Measurements from ENCODE around the gene HNRNPL.

HNRNPL gene

DNA sequence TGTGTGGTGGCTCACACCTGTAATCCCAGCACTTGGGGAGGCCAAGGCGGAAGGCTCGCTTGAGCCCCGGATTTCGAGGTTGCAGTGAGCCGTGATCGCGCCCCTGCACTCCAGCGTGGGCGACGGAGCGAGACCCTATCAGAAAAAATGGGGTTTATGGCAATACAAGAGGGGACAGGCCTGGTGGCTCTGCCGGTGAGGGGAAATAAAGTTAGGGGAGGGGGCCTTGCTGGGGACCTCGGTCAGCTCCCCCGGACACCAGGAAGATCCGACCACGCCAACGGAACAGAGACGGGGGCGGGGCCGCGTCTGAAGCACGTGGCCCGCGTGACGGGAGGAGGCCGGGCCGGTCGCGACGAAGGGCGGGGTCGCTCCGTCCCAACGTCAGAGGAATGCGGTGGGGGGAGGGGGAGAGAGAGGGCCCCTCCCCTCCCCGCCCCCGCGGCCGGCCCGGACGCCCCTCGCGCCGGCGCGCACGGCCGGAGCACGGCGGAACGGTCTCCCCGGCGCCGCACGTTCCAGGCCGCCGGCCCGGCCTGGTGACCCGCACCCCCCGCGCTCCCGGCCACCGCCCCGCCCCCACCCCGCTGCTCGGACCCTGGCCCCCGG, 1.9 kb upstream of the HNRNPL start:
- H3K36me3 ChIP-seq (ENCODE audit: insufficient read depth, low read length) = peaks cover 21% of the 10 kb centered on the region
- H3K9me3 ChIP-seq (ENCODE audit: low read length) = no peaks in the 10 kb centered on the region
- H3K27ac ChIP-seq (ENCODE audit: low read depth, low read length) = peak overlapping the region; percentile 99
- peak overlapping the region; percentile 84 for H3K9ac ChIP-seq (ENCODE audit: low read length)
- no peaks in the 10 kb centered on the region for H3K27me3 ChIP-seq (ENCODE audit: control insufficient read depth in 1 of 2, insufficient read depth in 2 of 2, low read length in 2 of 2)
- H3K4me3 ChIP-seq (ENCODE audit: low read depth in 1 of 2, low read length in 2 of 2) = peak overlapping the region; percentile 72 to 82
- H3K4me1 ChIP-seq (ENCODE audit: insufficient read depth, low read length) = peaks cover 26% of the 10 kb centered on the region

DNA sequence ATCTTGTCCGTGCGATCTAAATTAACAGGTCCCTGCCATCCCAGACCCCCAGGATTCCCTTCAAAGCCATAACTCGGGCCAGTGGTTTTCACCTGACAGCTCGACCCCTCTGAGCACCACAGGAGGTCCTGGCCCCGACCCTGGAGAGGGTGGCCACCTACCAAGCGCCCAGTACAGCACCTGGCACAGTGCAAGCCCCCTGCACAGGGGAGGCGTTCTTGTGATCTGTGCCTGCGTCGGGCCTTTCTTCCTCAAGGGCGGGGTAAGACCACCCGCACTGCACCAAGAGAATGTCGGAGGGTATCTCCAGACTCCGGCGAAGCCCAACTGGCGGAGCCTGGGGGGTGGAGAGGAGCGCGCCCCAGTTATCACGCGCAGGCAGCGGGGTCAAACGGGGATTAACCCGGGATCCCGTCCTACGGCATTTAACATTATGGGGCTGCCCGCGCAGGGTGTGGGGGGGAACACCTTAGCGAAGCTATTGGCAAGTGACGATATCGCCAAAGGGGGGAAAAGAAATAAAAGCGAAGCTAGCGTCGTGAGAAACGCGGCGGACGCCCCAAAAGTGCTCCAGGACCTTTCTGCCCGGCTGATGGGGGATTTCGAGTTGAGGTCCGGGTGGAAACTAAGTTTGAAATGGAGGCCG, 1.3 kb upstream of the HNRNPL start:
- Histone ChIP-seq H3K9ac (ENCODE audit: low read length) (peak overlapping the region; percentile 71), H3K36me3 (ENCODE audit: insufficient read depth, low read length) (peaks cover 27% of the 10 kb centered on the region), H3K4me1 (ENCODE audit: insufficient read depth, low read length) (peaks cover 31% of the 10 kb centered on the region), H3K4me3 (ENCODE audit: low read depth in 1 of 2, low read length in 2 of 2) (peak overlapping the region; percentile 69 to 82), H3K9me3 (ENCODE audit: low read length) (no peaks in the 10 kb centered on the region), H3K27me3 (ENCODE audit: control insufficient read depth in 1 of 2, insufficient read depth in 2 of 2, low read length in 2 of 2) (no peaks in the 10 kb centered on the region), H3K27ac (ENCODE audit: low read depth, low read length) (peak overlapping the region; percentile 91)

DNA sequence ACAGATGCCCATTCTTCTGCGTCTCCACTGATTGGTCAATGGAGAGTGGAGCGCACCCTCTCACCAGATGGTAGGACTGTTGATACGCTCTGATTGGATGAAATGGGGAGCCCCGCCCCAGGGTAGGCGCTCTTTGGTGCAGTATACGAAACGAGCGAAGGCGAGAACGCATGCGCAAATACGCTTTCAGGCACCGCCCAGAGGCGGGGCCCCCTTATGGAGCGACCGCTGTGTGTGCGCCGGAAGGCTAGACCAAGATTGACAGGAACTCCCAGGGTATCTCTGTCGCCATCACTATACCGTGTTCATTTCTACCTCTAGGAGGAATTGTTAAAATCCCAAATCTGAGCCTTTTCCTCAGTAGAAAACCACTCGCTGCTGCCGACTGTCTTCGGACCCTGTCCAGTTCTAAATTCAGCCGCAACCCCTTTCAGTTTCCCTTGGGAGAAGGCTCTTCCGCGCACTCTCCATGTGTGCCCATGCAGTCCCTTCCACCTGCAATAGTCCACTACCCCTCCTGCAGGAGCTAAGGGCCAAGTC, 720 bp upstream of the HNRNPL start:
- Histone ChIP-seq H3K27me3 (ENCODE audit: control insufficient read depth in 1 of 2, insufficient read depth in 2 of 2, low read length in 2 of 2) (no peaks in the 10 kb centered on the region), H3K9ac (ENCODE audit: low read length) (peak overlapping the region; percentile 71), H3K9me3 (ENCODE audit: low read length) (no peaks in the 10 kb centered on the region), H3K4me3 (ENCODE audit: low read depth in 1 of 2, low read length in 2 of 2) (peak overlapping the region; percentile 69 to 82), H3K4me1 (ENCODE audit: insufficient read depth, low read length) (peaks cover 35% of the 10 kb centered on the region), H3K36me3 (ENCODE audit: insufficient read depth, low read length) (peaks cover 33% of the 10 kb centered on the region), H3K27ac (ENCODE audit: low read depth, low read length) (peak overlapping the region; percentile 91)

DNA sequence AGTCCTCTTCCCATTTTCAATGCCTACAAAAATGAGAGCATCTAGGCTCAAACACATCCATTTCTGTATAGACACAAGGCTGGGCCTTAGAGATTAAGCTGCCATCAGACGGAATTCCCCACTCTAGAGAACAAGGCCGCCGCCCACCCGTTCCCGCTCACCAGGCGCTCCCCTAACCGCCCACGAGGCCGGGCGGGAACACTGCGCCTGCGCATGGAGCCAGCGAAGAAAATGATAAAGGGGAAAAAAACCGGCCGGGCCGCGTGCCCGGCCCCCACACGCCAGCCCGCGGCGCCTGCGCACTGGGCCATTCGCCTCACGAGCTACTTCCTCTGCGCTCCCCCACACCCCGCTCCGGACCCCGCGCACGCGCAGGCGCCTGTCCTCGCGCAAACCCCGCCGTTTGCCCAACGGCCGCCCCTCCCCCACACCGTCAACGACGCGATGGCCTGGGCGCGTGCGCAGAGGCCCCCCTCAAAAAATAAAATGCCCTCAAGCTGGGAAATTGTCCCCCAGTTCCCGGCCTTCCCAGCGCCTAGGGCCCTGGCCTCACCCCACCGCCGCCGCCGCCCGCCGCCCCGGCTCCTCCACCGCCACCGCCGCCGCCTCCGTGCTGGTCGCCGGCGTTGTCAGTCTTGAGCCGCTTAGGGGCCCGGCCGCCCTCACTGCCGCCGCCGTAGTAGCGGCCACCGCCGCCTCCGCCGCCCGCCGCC, 483 bp downstream of the HNRNPL start:
- Histone ChIP-seq H3K27ac (ENCODE audit: low read depth, low read length) (peak overlapping the region; percentile 99), H3K9me3 (ENCODE audit: low read length) (no peaks in the 10 kb centered on the region), H3K9ac (ENCODE audit: low read length) (peak overlapping the region; percentile 84), H3K27me3 (ENCODE audit: control insufficient read depth in 1 of 2, insufficient read depth in 2 of 2, low read length in 2 of 2) (no peaks in the 10 kb centered on the region), H3K4me1 (ENCODE audit: insufficient read depth, low read length) (peaks cover 37% of the 10 kb centered on the region), H3K4me3 (ENCODE audit: low read depth in 1 of 2, low read length in 2 of 2) (peak overlapping the region; percentile 87 to 94), H3K36me3 (ENCODE audit: insufficient read depth, low read length) (peaks cover 45% of the 10 kb centered on the region)

DNA sequence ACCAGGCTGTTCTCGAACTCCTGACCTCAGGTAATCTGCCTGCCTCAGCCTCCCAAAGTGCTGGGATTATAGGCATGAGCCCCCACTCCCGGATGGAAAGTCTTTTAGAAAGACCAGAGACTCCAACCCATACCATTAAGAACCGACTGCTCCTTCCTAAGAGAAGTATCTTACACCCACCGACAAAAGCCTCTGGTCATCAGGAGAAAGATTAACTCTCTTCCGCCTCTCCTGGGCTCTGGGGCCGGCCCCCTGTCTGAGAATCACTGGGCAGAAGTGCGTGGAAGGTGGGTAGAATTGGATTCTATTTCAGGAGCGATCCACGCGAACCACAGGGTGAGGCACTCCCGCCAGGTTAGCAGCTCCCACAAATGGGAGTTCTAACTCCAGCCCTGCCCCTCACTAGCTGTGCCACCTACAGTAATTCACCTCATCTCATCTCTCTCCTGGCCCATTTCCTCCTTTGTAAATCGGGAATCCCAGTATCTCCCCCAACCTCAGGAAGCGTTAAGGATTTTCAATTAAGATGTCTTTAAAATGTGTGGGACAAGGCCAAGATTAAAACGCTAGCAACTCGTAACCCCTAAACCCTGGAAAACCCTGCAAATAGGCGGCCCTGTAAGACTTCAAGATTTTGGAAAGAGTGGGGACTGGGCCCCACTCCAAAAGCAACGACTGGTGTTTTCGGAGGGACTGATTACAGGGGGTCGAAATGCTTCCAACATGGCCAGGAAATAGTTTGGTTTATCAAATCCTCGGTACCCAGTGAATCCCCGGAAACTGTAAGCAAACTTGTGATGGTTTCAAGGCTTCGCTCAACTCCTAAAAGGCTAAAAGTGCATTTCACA, 1.3 kb downstream of the HNRNPL start:
- Histone ChIP-seq H3K4me1 (ENCODE audit: insufficient read depth, low read length) (peaks cover 37% of the 10 kb centered on the region), H3K9ac (ENCODE audit: low read length) (peak overlapping the region; percentile 84), H3K9me3 (ENCODE audit: low read length) (no peaks in the 10 kb centered on the region), H3K36me3 (ENCODE audit: insufficient read depth, low read length) (peaks cover 53% of the 10 kb centered on the region), H3K4me3 (ENCODE audit: low read depth in 1 of 2, low read length in 2 of 2) (peak overlapping the region; percentile 18 to 94), H3K27ac (ENCODE audit: low read depth, low read length) (peak overlapping the region; percentile 99), H3K27me3 (ENCODE audit: control insufficient read depth in 1 of 2, insufficient read depth in 2 of 2, low read length in 2 of 2) (no peaks in the 10 kb centered on the region)

DNA sequence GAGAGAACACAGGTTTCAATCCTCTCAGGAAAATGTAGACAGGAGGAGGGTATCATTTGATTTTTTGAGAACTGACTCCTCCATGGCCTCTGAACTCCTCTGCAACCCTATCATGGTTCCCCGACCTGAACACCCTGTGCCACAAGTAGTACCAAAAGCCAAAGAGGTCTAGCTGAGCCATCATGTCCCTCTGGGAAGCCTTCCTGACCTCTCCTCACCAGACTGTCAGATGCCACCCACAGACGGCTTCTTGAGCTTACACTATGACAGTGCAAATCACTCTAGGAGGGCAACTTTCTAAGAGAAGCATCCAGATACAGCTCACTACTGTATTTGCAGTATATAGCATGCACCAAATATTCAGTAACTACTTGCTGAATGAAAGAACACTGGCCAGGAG, 3.7 kb downstream of the HNRNPL start:
- H3K27me3 ChIP-seq (ENCODE audit: control insufficient read depth in 1 of 2, insufficient read depth in 2 of 2, low read length in 2 of 2) = no peaks in the 10 kb centered on the region
- no peak overlapping the region for H3K27ac ChIP-seq (ENCODE audit: low read depth, low read length)
- H3K4me3 ChIP-seq (ENCODE audit: low read depth in 1 of 2, low read length in 2 of 2) = no peak overlapping the region
- H3K36me3 ChIP-seq (ENCODE audit: insufficient read depth, low read length) = peaks cover 77% of the 10 kb centered on the region
- H3K9me3 ChIP-seq (ENCODE audit: low read length) = no peaks in the 10 kb centered on the region
- no peak overlapping the region for H3K9ac ChIP-seq (ENCODE audit: low read length)
- peaks cover 33% of the 10 kb centered on the region for H3K4me1 ChIP-seq (ENCODE audit: insufficient read depth, low read length)

DNA sequence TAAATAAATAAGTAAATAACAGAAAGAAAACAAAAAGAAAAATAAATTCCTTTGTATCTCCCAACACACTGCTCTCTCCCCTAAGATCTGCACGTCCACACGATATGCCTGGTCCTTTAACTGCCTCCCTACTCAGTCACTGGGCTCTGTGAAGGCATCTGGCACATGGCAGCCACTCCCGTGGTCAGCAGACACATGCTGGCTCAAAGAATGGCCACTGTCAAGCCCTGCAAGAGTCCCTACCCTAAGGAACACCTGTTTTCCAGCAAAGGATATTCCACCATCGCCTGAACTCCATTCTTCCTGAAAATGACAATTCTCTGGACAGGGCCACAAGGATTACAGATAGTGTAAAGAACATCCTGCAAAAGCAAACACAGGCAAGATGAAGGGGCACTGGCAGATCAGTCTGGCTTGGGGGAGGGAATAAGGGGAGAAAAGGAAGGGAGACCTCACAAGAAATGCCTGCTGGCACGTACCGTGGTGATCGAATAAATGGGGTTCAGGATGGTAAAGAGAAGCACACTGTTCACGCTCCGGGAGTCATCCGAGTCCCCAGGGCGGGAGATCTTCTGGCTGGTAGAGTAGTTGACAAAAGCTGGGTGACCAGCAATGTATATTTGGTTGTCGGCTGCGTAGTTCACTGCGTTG, 4.3 kb downstream of the HNRNPL start:
- Histone ChIP-seq H3K9ac (ENCODE audit: low read length) (no peak overlapping the region), H3K4me1 (ENCODE audit: insufficient read depth, low read length) (peaks cover 33% of the 10 kb centered on the region), H3K36me3 (ENCODE audit: insufficient read depth, low read length) (peaks cover 83% of the 10 kb centered on the region), H3K27ac (ENCODE audit: low read depth, low read length) (no peak overlapping the region), H3K27me3 (ENCODE audit: control insufficient read depth in 1 of 2, insufficient read depth in 2 of 2, low read length in 2 of 2) (no peaks in the 10 kb centered on the region), H3K4me3 (ENCODE audit: low read depth in 1 of 2, low read length in 2 of 2) (no peak overlapping the region), H3K9me3 (ENCODE audit: low read length) (no peaks in the 10 kb centered on the region)

DNA sequence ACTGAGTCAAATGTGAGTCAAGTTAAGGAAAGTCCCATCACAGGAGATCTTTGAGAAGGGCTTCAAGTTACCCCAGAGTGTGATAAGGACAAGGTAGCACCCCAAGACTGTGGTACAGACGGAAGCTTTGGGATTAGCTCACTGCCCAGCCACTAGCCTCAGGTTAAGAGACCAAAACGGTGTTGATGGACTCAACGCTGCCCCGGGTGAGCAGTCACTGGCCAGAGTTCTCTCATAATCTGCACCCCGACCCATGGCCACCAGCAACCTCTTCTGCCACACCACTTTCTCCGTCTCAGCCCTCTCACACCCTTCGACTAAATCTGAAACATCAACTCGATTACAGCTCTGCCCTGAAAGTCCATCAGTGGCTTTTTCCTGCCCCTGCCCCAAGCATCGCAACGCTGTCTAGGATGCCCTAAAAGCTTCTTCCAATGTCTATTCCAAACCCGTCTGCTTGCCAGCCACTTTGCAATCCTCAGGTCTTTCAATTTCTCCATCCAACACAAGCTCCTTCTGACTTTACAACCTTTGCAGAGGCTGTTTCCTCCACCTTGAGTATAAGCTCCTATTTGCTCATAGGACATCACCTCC, 5.6 kb downstream of the HNRNPL start:
- H3K4me1 ChIP-seq (ENCODE audit: insufficient read depth, low read length) = peaks cover 33% of the 10 kb centered on the region
- H3K9me3 ChIP-seq (ENCODE audit: low read length) = no peaks in the 10 kb centered on the region
- no peak overlapping the region for H3K4me3 ChIP-seq (ENCODE audit: low read depth in 1 of 2, low read length in 2 of 2)
- H3K36me3 ChIP-seq (ENCODE audit: insufficient read depth, low read length) = peaks cover 92% of the 10 kb centered on the region
- no peaks in the 10 kb centered on the region for H3K27me3 ChIP-seq (ENCODE audit: control insufficient read depth in 1 of 2, insufficient read depth in 2 of 2, low read length in 2 of 2)
- H3K27ac ChIP-seq (ENCODE audit: low read depth, low read length) = no peak overlapping the region
- H3K9ac ChIP-seq (ENCODE audit: low read length) = no peak overlapping the region

DNA sequence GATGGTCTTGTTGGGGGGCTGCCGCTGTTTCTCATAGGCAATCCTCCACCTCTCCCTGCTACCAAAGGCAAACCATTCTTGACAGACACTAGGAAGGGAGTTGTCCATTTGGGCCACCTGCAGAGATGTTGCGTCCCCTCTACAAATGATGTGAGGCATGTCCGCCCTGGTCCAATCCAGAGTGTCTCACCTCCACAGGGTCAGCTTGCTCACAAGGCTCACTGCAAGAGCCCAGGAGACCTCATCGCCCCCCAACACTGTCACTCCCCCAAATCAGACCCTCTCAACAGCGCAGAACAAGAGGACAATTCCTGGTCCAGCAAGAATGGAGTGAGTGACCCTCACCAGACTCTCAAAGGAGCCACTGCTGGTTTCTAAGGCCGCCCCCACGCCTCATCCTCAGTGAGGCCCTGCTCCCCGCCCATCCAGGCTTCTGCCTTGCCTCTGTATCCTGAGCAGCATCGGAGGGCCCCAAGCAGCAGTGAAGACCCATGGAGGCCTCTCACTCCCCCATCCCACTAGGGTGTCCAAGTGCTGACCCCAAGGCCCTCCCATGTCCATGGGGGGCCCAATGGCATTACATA, 6.5 kb downstream of the HNRNPL start:
- H3K9ac ChIP-seq (ENCODE audit: low read length) = no peak overlapping the region
- H3K4me3 ChIP-seq (ENCODE audit: low read depth in 1 of 2, low read length in 2 of 2) = no peak overlapping the region
- no peaks in the 10 kb centered on the region for H3K9me3 ChIP-seq (ENCODE audit: low read length)
- no peaks in the 10 kb centered on the region for H3K27me3 ChIP-seq (ENCODE audit: control insufficient read depth in 1 of 2, insufficient read depth in 2 of 2, low read length in 2 of 2)
- no peak overlapping the region for H3K27ac ChIP-seq (ENCODE audit: low read depth, low read length)
- peaks cover 94% of the 10 kb centered on the region for H3K36me3 ChIP-seq (ENCODE audit: insufficient read depth, low read length)
- peaks cover 25% of the 10 kb centered on the region for H3K4me1 ChIP-seq (ENCODE audit: insufficient read depth, low read length)

DNA sequence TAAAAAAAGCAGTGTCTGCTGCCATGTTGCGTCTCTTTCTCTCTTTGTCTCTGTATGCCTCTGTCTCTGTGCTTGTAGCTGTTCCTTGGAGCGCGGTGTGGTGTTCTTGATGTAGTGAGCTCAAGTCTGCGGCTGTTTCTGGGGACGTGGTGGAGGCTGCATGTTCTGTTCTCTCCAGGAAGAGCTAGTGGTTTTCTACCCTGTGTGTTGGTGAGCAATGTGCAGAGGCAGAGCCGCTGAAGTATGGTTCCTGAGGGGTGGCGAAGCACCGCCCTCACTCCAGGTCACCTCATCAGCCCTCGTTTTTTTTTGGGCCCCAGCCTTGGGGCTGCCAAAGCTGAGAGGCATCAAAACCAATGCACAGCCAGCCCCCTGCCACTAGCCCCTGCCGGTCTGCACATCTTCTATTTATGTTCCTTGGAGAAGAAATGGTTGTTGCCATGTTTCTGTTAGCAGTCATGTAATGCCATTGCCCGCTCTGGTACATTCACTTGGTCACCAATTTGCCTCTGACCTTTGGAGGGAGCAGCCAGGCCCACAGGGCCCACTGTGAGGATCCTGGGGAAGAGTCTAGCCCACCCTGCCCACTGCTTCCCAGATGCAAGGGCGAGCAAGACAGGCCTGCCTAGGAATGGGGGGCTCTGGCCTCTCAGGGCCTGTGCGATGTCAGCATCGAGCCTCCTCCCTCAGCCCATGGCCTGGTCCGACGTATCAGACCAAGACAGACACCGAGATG, 7.2 kb downstream of the HNRNPL start:
- peaks cover 19% of the 10 kb centered on the region for H3K4me1 ChIP-seq (ENCODE audit: insufficient read depth, low read length)
- no peak overlapping the region for H3K9ac ChIP-seq (ENCODE audit: low read length)
- H3K27ac ChIP-seq (ENCODE audit: low read depth, low read length) = no peak overlapping the region
- no peaks in the 10 kb centered on the region for H3K9me3 ChIP-seq (ENCODE audit: low read length)
- H3K4me3 ChIP-seq (ENCODE audit: low read depth in 1 of 2, low read length in 2 of 2) = no peak overlapping the region
- H3K27me3 ChIP-seq (ENCODE audit: control insufficient read depth in 1 of 2, insufficient read depth in 2 of 2, low read length in 2 of 2) = no peaks in the 10 kb centered on the region
- peaks cover 96% of the 10 kb centered on the region for H3K36me3 ChIP-seq (ENCODE audit: insufficient read depth, low read length)

All from muscle layer of colon (tissue), 2 donors.